GM10847 (cell line): ENCODE data around the gene MYOT.

Source experiments
- POLR2A ChIP-seq: IDR thresholded peaks from 2 replicates; pipeline ENCODE4 v1.6.1; 2011; ENCODE audit not compliant: insufficient read length; ENCODE audit errors: extremely low read depth

MYOT gene, protein sequence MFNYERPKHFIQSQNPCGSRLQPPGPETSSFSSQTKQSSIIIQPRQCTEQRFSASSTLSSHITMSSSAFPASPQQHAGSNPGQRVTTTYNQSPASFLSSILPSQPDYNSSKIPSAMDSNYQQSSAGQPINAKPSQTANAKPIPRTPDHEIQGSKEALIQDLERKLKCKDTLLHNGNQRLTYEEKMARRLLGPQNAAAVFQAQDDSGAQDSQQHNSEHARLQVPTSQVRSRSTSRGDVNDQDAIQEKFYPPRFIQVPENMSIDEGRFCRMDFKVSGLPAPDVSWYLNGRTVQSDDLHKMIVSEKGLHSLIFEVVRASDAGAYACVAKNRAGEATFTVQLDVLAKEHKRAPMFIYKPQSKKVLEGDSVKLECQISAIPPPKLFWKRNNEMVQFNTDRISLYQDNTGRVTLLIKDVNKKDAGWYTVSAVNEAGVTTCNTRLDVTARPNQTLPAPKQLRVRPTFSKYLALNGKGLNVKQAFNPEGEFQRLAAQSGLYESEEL

DNA sequence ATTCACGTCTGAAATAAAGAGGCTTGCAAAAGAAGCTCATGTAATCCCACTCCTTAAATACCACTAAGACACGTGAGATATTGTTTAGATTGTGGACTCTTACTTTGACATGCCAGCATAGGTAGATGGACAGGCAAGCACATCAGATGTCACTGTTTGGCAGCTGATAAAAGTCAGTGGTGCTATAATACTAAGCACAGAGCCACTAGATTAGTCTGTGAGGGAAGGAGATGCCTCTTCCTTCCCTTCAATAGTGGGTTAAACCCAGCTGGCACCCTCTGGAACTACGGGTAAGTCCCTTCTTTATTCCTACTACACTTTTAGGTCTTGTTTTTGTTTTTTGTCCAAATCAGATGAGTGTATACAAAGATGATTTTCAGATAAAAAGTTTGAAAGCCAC is at the start of gene MYOT:
TSS of gene MYOT (plus strand) at position 197 of the 400 bp plus-strand sequence. CDS start 2,792 bp downstream, outside the sequence.
- TF ChIP-seq POLR2A: no peak

DNA sequence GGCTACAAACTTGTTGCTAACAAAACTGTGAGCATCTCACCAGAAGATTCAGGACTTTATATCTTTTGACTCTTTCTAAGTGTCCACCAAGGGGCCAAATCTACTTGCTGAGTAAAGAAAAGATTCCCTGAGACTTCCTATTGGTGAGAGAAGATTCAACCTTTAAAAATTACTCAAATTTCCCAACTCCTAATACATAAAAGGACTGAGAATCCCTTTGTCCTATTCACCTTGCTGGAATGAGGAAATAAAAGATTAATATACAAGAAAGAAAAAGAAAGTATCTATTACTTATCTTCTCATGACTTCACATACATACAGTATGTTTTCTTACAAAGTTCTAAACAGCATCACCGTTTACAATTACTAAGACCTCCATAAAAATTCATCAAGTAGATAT is 47.9 kb upstream of the MYOT start:
- TF ChIP-seq POLR2A: no peak

DNA sequence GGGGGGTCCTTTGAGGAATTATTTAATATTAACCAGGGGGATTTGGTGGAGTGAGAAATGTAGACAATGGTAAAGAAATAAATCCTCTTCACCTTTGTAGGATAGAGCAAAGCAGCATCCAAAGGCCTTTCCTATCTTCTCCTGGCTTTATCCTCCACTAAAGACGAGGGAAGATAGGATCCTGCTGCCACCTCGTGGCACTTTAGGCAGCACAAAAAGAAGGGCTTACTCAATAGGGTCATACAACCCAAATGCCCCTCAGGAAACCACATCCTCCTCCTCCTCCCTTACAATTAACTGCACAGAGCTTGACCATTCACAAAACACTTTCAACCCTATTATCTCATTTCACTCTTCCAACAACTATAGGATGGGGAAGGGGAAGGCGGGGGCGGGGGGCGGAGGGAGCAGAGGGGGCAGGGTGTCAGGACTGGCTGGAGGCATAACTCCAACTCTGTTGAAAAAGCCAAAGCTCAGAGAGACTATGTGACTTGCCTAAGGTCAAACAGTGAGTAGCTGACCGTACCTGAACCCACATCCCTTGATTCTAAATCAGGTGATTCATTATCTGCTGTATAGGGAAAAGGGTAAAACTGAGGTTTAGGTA is 45.4 kb upstream of the MYOT start:
- no peak for TF ChIP-seq POLR2A

DNA sequence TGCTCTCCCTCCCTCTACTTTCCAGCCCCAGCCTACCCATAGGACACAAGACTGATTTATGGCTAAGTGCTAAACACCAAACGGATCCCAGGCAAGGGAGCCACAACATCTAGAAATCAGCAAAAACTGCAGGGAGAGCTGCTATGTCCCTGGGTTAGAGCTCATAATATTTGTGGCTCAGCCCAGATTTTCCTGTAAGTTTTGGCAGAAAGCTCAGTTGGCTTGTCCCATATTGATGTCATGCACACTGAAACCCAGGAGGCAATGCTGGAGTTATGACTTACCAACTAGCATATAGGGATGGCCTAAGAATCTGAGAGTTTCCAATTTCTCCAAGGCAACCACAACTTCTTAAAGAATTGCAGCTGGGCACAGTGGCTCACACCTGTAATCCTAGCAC is 44.7 kb upstream of the MYOT start:
- no peak for TF ChIP-seq POLR2A

DNA sequence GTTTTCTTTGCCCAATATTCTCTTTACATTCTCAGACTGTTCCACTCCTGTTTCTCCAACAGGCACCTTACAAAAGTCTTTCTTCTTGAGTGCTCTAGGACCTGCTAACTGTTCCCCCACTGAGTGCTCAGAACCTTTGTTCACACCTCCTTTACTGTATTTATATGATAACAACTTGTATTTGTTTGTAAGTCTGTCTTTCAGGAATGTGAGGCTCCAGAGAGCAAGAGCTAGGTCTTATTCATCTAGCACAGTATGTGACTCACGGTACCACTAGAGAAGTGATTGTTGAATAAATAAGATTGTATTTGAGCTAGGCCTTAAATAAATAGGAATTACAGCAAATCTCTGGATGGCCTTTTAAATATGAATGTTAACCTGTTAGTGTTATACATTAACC is 42.5 kb upstream of the MYOT start:
- no peak for TF ChIP-seq POLR2A

DNA sequence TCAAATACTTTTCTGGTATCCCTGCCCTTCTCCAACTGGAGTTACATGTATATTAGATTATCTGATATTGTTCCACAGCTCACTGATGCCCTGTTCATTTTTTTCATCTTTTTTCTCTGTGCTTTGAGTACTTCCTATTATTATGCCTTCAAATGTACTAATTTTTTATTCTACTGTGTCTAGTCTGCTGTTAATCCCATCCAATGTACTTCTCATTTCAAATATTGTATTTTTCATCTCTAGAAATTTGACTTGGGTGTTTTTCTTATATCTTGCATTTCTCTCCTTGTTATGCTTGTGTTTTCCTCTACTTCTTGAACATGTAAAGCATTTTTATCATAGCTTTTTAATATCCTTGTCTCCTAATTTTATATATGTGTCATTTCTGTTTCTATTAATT is 41.6 kb upstream of the MYOT start:
- TF ChIP-seq POLR2A: no peak

DNA sequence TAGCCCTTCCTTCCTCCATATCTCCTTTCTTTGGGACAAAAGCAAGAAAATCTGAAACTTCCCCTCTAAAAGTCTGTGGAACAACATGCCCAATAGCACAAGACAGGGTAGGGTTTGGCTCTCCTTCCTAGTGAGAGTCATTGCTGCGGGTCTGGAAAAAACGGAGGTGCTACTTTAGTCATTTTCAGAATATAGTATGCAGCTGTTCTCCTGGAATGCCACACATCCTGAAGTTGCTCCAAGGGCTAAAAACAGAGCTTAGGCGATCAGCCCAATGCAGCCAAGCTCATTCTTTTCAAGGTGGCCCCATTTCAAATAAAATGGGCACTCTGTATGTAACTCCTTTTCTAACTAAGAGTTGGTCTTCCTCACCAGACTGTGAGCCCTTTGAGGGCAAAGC is 39.5 kb upstream of the MYOT start:
- TF ChIP-seq POLR2A: no peak

DNA sequence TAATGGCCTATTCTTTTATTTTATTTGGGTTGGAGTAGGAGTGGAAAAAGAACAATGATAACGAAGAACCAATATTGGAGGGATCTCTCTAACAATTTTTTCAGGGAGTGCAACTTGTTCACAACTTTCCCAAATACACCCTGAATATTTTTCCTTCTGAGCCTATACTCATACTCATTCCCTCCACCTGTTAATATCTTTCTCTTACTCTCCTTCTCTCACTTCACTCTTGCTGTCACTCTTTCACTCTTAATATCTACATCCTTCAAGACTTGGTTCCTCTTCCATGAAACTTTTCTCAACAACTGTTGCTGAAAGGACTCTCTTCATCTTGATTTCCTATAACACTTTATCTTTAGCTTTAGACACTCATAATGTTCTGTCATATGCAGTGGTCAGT is 39.0 kb upstream of the MYOT start:
- no peak for TF ChIP-seq POLR2A

DNA sequence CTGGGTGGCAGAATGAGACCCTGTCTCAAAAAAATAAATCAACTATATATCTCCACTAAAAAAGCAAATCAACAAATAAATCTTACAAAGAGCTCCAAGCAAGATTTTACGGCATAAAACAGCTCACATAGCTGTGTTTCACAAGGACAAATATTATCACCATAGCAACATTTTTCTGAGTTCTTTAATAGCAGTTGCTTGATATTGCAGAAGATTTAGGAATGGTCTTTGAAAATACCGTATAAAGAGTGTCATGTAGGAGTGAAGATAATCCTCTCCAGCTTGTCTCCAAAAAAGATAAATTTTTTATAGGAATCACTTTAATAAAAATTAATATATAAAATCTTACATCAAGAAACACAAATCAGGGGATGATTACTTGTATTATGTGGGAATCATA is 36.6 kb upstream of the MYOT start:
- TF ChIP-seq POLR2A: no peak

DNA sequence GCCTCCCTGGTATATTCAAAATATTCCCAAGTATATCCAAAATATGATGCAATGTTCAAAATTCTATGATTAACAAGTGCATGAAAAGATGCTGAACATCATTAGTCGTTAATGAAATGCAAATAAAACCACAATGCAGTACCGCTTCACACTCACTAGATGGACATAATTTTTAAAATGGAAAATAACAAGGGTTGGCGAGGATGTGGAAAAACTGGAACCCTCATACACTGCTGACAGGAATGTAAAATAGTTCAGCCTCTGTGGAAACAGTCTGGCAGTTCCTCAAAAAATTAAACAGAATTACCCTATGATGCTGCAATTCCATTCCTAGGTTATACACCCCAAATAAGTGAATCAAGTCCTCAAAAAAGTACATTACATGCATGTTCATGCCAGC is 36.1 kb upstream of the MYOT start:
- TF ChIP-seq POLR2A: no peak

DNA sequence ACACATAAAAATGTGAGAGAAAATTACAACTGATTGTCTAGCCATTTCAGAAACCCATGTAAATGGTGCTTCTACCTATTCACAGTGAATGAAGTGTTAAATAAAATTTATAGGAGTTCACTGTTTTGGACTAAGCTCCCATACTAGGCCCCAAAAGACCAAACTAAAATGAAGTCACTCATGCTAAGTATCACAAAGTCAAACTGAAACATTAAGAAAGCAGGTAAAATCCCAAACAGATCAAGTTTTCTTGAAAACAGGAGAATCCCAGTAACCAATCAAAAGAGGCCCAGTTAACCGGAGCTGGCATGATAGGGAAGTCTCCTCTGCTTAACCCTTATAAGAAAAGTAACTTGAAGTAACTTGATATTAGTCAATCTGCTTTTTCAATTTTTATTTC is 35.2 kb upstream of the MYOT start:
- TF ChIP-seq POLR2A: no peak

DNA sequence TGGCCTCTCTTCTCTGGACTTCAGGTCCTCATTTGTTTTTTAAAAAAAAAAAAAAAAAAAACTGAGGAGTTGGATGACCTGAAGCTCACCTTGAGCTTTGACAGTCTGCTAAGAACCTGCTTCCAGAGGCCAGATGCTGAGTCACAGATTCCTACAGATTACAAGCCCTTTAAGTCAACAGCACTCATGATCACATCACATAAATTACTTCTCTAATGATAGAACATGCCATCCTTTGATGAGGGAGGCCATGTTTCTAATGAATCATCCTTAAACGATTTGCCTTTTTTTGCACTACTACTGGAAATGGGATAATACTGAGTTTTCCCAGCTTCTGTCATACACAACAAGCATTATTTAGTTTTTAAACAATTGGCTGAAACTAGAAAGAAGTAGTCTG is 34.2 kb upstream of the MYOT start:
- no peak for TF ChIP-seq POLR2A

DNA sequence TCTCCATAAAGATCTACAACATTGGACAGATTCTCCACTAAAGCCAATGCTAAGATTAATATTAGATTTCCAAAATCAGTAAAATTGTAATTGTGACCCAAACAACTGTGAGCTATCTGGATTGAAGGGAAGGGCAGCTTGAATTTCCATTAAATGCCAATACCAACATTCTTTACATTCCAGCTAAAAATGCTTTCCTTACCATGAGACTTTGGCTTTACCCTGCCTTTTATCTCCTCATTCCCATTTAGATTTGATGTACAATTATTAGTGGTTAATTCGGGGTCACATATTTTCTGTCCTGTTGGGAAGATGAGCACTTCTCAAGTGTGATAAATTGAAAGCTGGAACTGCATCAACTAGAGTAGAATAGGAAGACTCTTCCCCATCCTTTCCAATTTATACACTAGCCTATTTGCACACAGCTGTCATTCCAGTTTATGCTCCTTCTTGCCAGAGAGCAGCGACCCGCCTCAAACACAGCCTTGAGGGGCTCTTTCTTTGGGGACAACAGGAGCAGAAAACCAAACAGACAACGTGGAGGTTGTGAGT is 33.1 kb upstream of the MYOT start:
- no peak for TF ChIP-seq POLR2A

DNA sequence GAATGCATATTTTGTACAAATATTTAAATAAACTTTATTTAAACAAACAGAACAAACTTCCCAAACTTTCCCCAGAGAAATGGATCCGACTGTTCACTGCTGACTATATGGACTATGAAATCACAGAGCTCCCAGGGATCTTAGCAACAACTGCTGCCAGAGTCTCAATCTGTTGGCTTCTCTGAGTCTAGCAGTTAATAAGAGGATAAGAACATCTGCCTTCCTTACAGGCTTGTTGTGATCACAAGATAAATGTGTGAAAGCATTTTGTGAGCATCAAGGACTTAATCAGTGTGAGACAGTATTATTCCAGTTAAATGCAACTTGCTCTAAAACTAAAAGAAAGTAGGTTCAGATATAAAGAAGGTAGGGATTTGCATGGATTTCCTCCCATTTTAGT is 31.4 kb upstream of the MYOT start:
- no peak for TF ChIP-seq POLR2A

DNA sequence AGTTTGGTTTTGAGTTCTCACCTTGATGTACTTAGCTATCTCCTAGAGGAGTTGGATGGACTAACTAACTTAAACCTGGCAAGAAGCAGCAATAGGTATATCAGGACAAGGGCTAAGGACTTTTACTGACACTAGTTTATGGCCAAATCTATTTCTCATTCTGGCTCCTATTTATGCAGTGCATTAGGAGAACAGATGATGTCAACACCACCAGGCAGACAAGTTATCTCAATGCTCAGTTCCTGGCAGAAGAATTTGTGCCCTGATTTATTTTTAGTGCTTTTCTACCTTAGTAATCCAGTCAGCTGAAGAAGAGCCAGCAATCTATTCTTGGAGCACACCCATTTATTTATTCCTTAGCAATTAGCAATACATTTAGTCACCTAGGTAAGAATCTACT is 30.7 kb upstream of the MYOT start:
- TF ChIP-seq POLR2A: no peak
